Measurements from ENCODE around the gene OR1J1.

The OR1J1 gene

GRCh38 chr9:122453677-122454135, 24.0 kb downstream of the OR1J1 start:
- intact Hi-C loops (cut with DNase I): loop anchor here (10.0 kb wide), 1 partner anchor 349 kb away; no protein-coding TSS in a partner anchor
- no peak for DNase-seq

GRCh38 chr9:122446819-122447484, 30.8 kb downstream of the OR1J1 start:
- no peak for DNase-seq
- intact Hi-C loops (cut with DNase I): no loop called here

GRCh38 chr9:122445155-122445749, 32.5 kb downstream of the OR1J1 start:
- intact Hi-C loops (cut with DNase I): no loop called here
- DNase-seq: no peak

GRCh38 chr9:122444041-122444733, 33.5 kb downstream of the OR1J1 start:
- DNase-seq: no peak
- intact Hi-C loops (cut with DNase I): no loop called here

GRCh38 chr9:122442568-122442967, 35.2 kb downstream of the OR1J1 start:
- DNase-seq: no peak
- intact Hi-C loops (cut with DNase I): no loop called here
